EL (cell line): ENCODE measurements around the gene SIRT4.
A peak's percentile ranks its signal among the peaks of the same experiment; 100 is the strongest.
"Not testable (repeated sequence)": the region's sequence is repeated elsewhere in the genome, so short reads cannot be mapped to it uniquely, and the experiment has no call there.

Source experiments
- DNase-seq: peaks from one replicate; pipeline ENCODE4 v3.0.0-alpha.2; 2016

Gene SIRT4

DNA sequence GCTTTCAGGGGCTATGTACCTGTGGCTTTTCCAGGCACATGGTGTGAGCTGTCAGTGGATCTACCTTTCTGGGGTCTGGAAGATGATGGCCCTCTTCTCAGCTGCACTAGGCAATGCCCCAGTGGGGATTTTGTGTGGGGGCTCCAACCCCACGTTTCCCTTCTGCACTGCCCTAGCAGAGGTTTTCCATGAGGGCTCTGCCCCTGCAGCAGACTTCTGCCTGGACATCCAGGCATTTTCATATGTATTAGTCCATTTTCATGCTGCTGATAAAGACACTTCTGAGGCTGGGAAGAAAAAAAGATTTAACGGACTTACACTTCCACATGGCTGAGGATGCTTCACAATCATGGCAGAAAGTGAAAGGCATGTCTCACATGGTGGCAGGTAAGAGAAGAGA is 34.3 kb downstream of the SIRT4 start:
- DNase-seq = not testable (repeated sequence)

- DNase-seq = no peak
Observed at GRCh38 chr12:120337730-120338129, 35.6 kb downstream of the SIRT4 start.

- DNase-seq = no peak
Observed at GRCh38 chr12:120339256-120339655, 37.1 kb downstream of the SIRT4 start.

DNA sequence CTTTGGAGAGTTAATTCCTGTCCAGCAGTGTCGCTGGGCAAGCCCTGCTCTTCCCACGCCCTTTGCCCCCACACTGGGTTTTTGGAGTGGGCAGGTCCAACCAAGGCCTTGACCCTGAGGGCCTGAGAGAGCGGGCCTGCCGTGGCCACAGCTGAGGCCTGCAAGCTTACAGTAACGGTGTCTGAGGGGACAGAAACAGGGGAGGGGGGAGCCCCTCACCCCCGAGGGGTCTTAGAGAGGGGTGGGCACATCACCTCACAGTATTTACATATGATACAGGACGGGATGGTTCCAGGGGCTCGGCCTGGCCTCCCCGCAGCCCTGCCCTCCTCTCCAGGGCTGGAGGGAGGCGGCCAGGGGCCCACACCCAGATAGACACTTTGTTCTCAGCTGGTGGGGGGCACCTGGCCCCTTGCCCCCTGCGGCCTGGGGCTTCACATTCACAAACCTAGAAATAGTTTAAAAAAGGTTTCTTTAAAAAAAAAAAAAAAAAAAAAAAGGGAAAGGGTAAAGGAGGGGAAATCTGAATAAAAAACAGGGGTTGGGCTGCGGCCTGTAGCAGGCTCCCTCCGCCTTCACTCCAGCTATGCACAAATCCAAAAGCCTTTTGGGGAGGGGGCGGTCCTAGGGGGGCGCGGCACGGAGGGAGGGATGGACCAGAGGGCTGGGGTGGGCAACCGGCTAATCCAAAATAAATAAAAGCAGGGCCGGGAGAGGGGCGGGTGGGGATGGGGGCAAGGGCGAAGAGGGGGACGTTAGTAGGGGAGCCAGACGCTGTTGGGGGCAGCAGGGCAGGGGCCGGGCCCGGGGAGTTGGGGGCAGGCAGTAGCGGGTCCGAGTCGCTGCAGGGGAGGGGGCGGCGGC is 40.3 kb downstream of the SIRT4 start:
- no peak for DNase-seq

- no peak for DNase-seq
Observed at GRCh38 chr12:120343039-120343537, 41.0 kb downstream of the SIRT4 start.

GRCh38 chr12:120343692-120344091 is 41.6 kb downstream of the SIRT4 start:
- no peak for DNase-seq

GRCh38 chr12:120346031-120346430 is 43.9 kb downstream of the SIRT4 start:
- DNase-seq = no peak

- DNase-seq = no peak
Observed at GRCh38 chr12:120346681-120347080, 44.6 kb downstream of the SIRT4 start.

- no peak for DNase-seq
Observed at GRCh38 chr12:120347766-120348165, 45.6 kb downstream of the SIRT4 start.

DNA sequence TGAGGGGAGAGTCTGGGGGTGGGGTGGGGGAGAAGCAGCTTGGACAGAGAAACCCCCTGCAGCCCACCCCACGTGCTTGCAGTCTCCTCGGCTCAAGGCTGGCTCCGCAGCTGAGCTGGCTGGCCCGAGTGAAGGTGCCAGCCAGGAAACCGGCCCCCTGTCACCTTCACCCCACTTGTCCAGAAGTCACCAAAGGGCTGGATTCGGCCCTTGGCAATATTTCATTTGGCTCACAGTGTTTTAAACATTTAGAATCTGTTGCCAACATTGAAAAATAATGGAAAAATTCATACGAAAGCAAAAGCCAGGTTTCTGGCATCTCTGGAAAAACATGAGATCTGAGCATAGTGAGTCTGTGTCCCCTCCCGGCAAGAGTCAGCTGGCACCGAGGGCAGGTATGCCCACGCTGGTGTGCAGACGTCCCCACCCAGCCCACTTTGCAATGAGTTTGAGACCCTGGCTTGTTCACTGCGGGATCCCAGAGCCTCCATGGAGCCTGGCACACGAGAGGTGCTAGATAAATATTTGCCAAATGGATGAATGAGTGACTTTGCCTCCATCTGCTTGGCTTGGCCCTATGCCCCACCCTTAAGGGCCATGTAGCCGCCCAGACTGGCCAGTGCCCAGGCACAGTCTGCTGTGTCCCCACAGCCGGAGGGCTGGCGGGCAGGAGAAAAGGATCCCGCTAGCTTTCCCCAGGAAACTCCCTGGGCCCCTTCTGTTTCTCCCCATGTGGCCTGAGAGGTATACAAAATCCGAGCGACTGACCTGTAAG is 48.6 kb downstream of the SIRT4 start:
- DNase-seq = no peak

DNA sequence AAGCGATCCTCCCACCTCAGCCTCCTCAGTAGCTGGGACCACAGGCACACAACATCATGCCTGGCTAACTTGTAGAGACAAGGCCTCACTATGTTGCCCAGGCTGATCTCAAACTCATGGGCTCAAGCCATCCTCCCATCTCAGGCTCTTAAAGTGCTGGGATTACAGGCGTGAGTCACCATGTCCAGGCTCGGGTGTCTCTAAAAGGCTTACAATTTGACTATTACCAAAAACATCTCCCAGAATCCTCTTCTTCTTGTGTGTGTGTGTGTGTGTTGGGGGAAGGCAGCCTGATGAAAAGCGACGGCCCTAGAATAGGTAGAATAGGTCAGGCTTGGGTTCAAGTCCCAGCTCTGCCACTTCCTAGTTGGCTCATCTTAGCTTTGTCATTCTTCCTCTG is 50.0 kb downstream of the SIRT4 start:
- DNase-seq = peak; percentile 71

DNA sequence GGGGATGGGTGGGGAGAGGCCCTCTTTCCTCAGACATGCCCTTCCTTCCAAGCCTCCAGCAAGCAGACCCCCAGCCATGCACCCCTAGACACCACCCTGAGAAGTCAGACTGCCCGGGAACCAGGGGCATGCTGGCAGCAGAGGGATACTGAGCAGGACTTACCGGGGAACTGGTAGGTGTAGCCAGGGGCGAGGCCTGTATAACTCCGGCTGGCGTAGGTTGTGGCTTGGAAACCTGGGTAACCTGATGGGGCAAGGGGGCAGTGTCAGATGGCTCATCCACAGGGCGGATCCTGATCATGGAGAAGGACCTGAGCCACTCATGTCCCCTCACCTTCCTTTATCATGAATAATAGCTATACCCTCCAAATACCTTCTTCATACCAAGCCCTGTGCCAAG is 51.0 kb downstream of the SIRT4 start:
- no peak for DNase-seq

- no peak for DNase-seq
Observed at GRCh38 chr12:120353556-120354317, 51.6 kb downstream of the SIRT4 start.

DNA sequence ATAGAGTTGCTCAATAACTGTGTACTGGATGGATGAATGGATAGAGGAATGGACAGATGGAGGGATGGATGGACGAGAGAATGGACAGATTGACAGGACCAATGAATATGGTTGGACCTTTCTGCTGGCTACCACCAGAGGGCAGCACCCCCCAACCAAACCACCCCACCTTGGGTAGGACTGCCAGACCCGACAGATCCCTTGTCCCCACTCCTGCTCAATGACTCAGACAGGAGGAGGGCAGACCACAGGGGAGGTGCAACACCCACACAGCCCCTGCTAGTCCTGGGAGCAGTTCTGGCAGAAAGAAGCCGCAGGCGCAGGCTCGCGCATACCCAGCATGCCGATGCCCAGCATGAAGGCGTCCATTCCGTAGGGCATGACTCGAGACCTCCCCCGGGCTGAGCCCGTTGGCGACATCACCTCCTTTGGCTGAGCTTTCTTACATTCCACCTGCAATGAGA is 54.5 kb downstream of the SIRT4 start:
- peak; percentile 97 for DNase-seq

DNA sequence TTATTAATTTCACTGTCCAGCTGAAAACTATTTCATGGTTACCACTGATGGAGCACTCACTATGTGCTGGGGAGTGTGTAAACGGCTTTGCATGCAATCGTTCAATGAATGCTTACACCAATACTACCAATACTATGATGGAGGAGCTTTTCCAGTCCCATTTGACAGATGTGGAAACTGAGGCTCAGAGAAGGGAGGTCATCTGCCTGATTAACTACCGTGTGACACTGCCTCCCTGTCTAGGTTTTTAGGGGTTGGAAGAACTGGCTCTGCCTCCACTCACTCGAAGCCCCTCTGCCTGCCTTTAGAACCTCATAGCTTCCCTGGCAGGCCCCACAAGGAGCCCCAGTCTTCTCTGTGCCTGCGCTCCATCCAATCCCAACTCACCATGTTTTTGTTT is 55.0 kb downstream of the SIRT4 start:
- no peak for DNase-seq

GRCh38 chr12:120358412-120359100 is 56.4 kb downstream of the SIRT4 start:
- no peak for DNase-seq

DNA sequence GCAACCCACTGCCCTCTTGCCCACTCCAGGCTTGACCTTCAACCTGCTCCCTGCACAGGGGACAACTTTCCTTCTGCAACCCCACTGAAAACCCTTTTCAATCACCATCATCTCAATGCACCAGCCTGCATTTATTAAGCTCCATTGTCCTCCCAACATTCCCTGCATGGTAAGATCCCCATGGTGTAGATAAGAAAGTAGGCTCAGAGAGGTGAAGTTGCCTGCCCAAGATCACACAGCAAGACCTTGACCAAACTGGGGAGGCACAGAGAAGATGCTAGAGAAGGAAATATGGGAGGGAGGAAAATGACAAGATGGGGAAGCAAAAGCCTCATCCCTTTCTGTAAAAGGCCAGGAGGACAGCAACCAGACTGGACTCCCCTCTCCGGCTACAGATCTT is 57.0 kb downstream of the SIRT4 start:
- DNase-seq = no peak

GRCh38 chr12:120361506-120362208 is 59.5 kb downstream of the SIRT4 start:
- peak; percentile 55 for DNase-seq
